HTR-8/SVneo (cell line): Measurements from ENCODE around the gene WFDC1.

Source experiments
- DNase-seq: peaks from one replicate; pipeline ENCODE4 v3.0.0; 2011; ENCODE audit warnings: low spot score, mixed read lengths; ENCODE audit not compliant: insufficient read length
- FAIRE-seq: peaks from 2 replicates; lab custom pipeline; 2011; peaks lifted over from hg19 to GRCh38; lab: Jason Lieb, UNC

WFDC1 gene

GRCh38 chr16:84271037-84271436 is 23.6 kb upstream of the WFDC1 start:
- FAIRE-seq = peak; percentile 23
- DNase-seq = no peak

- DNase-seq (no peak), FAIRE-seq (no peak)
Observed at GRCh38 chr16:84271866-84272265, 22.8 kb upstream of the WFDC1 start.

GRCh38 chr16:84272740-84273320 is 21.8 kb upstream of the WFDC1 start:
- DNase-seq = no peak
- FAIRE-seq = peak; percentile 20

- DNase-seq (no peak), FAIRE-seq (no peak)
Observed at GRCh38 chr16:84274515-84274914, 20.2 kb upstream of the WFDC1 start.

GRCh38 chr16:84275585-84276151 is 19.0 kb upstream of the WFDC1 start:
- no peak for FAIRE-seq
- no peak for DNase-seq

- DNase-seq = peak; percentile 65
- FAIRE-seq = peak; percentile 9
Observed at GRCh38 chr16:84277244-84277823, 17.3 kb upstream of the WFDC1 start.

- DNase-seq (no peak), FAIRE-seq (no peak)
Observed at GRCh38 chr16:84278333-84278732, 16.3 kb upstream of the WFDC1 start.

GRCh38 chr16:84278968-84279367 is 15.7 kb upstream of the WFDC1 start:
- no peak for FAIRE-seq
- no peak for DNase-seq

GRCh38 chr16:84279881-84280280 is 14.8 kb upstream of the WFDC1 start:
- DNase-seq (no peak), FAIRE-seq (no peak)

- FAIRE-seq (no peak), DNase-seq (peak; percentile 24)
Observed at GRCh38 chr16:84281074-84281473, 13.6 kb upstream of the WFDC1 start.

GRCh38 chr16:84282533-84282932 is 12.1 kb upstream of the WFDC1 start:
- no peak for FAIRE-seq
- no peak for DNase-seq

- DNase-seq (no peak), FAIRE-seq (no peak)
Observed at GRCh38 chr16:84283314-84284153, 11.1 kb upstream of the WFDC1 start.

- no peak for FAIRE-seq
Observed at GRCh38 chr16:84284154-84284722, 10.4 kb upstream of the WFDC1 start.

GRCh38 chr16:84286578-84287240 is 8.0 kb upstream of the WFDC1 start:
- FAIRE-seq (no peak), DNase-seq (no peak)

More at GRCh38 chr16:84284154-84284722, 10.4 kb upstream of the WFDC1 start:
- no peak for DNase-seq

GRCh38 chr16:84288902-84289301 is 5.8 kb upstream of the WFDC1 start:
- FAIRE-seq (no peak), DNase-seq (no peak)

GRCh38 chr16:84291226-84291625 is 3.5 kb upstream of the WFDC1 start:
- no peak for DNase-seq
- no peak for FAIRE-seq

- DNase-seq = no peak
- peak; percentile 62 for FAIRE-seq
Observed at GRCh38 chr16:84292011-84292410, 2.7 kb upstream of the WFDC1 start.

- DNase-seq (no peak), FAIRE-seq (no peak)
Observed at GRCh38 chr16:84293406-84293805, 1.3 kb upstream of the WFDC1 start.

GRCh38 chr16:84294117-84294516 is 561 bp upstream of the WFDC1 start:
- DNase-seq = no peak

GRCh38 chr16:84295203-84295860 is 654 bp downstream of the WFDC1 start:
- DNase-seq (no peak), FAIRE-seq (peak; percentile 44)

More at GRCh38 chr16:84294117-84294516, 561 bp upstream of the WFDC1 start:
- FAIRE-seq = no peak
